CD14-positive monocyte (primary cell): ENCODE data around the gene TRPM6. TPM values are rescaled to one million over a fixed set of nuclear protein-coding genes. Genes with fewer than 3 reads are reported as not detected.

Source experiments
- DNase-seq, 3 donors: peaks; one replicate each; pipeline ENCODE4 v3.0.0-alpha.2; 2011 to 2022
- H2AFZ ChIP-seq: 2 replicates; pipeline ENCODE4 v1.6.0; 2012; ENCODE audit warnings: mild to moderate bottlenecking, low read depth, low read length, inconsistent platforms; ENCODE audit not compliant: insufficient read depth, poor library complexity, severe bottlenecking
- H3K27ac ChIP-seq, 2 donors: 1 replicate in 1 of 2; 2 replicates in 1 of 2; pipeline ENCODE4 v1.5.1; 2012 to 2013; ENCODE audit warnings: low read length in 2 of 2, control low read depth in 1 of 2, inconsistent platforms in 1 of 2, low read depth in 1 of 2, mild to moderate bottlenecking in 1 of 2
- H3K27me3 ChIP-seq, 2 donors: one replicate each; pipeline versions ENCODE4 v1.6.0 to v1.6.1; 2011 to 2013; ENCODE audit warnings: low read length in 2 of 2; ENCODE audit not compliant: control insufficient read depth in 2 of 2, insufficient read depth in 2 of 2
- H3K36me3 ChIP-seq, 2 donors: replicated peaks in 1 of 2; 1 replicate in 1 of 2; 2 replicates in 1 of 2; pipeline versions ENCODE4 v1.5.1 to v1.6.1; 2012 to 2013; ENCODE audit warnings: low read length in 2 of 2, control low read depth in 1 of 2, inconsistent platforms in 1 of 2, mild to moderate bottlenecking in 1 of 2; ENCODE audit not compliant: insufficient read depth in 2 of 2, control insufficient read depth in 1 of 2
- H3K4me1 ChIP-seq, 2 donors: 1 replicate in 1 of 2; 2 replicates in 1 of 2; pipeline versions ENCODE4 v1.5.1 to v1.6.1; 2012 to 2013; ENCODE audit warnings: low read length in 2 of 2, control low read depth in 1 of 2, inconsistent platforms in 1 of 2, mild to moderate bottlenecking in 1 of 2, moderate library complexity in 1 of 2; ENCODE audit not compliant: insufficient read depth in 2 of 2, control insufficient read depth in 1 of 2
- H3K4me2 ChIP-seq: replicated peaks from 2 replicates; pipeline ENCODE3; 2012; ENCODE audit warnings: low read length, moderate library complexity, mild to moderate bottlenecking; ENCODE audit not compliant: poor library complexity, severe bottlenecking; ENCODE audit errors: extremely low read depth
- H3K4me3 ChIP-seq, 3 experiments: fragments of 200-600 bp in 1 of 3; sonication (generic) in 1 of 3; replicated peaks in 1 of 3; 1 replicate in 2 of 3; 2 replicates in 1 of 3; pipeline ENCODE4 v1.5.1; 2011 to 2013; ENCODE audit warnings: low read length in 3 of 3, mild to moderate bottlenecking in 3 of 3, control low read depth in 2 of 3, low read depth in 2 of 3, inconsistent platforms in 1 of 3, moderate library complexity in 1 of 3
- H3K79me2 ChIP-seq: 2 replicates; pipeline ENCODE4 v1.6.0; 2012; ENCODE audit warnings: mild to moderate bottlenecking, control low read depth, inconsistent platforms, low read length, moderate library complexity; ENCODE audit not compliant: insufficient read depth
- H3K9ac ChIP-seq: 2 replicates; pipeline ENCODE4 v1.6.0; 2017; ENCODE audit warnings: low read length, mild to moderate bottlenecking; ENCODE audit not compliant: insufficient read depth, poor library complexity, severe bottlenecking
- H3K9me3 ChIP-seq, 2 donors: replicated peaks in 1 of 2; 1 replicate in 1 of 2; 2 replicates in 1 of 2; pipeline versions ENCODE4 v1.5.1 to v1.6.1; 2012 to 2013; ENCODE audit warnings: low read length in 2 of 2, control low read depth in 1 of 2; ENCODE audit not compliant: control insufficient read depth in 1 of 2, insufficient read depth in 1 of 2
- H4K20me1 ChIP-seq: 2 replicates; pipeline ENCODE4 v1.6.0; 2012; ENCODE audit warnings: mild to moderate bottlenecking, low read length, control low read depth, moderate library complexity; ENCODE audit not compliant: insufficient read depth
- H3K27ac Mint-ChIP-seq, 7 donors: one replicate each; pipeline ENCODE4 v1.8.0; 2020; ENCODE audit warnings: mild to moderate bottlenecking in 7 of 7, mixed read lengths in 7 of 7, moderate library complexity in 6 of 7, inconsistent platforms in 2 of 7
- H3K27me3 Mint-ChIP-seq, 3 donors: one replicate each; pipeline ENCODE4 v1.8.0; 2021 to 2022; ENCODE audit warnings: low read depth in 3 of 3, mild to moderate bottlenecking in 3 of 3, mixed read lengths in 3 of 3, moderate library complexity in 3 of 3, inconsistent platforms in 1 of 3
- H3K36me3 Mint-ChIP-seq, 2 donors: one replicate each; pipeline ENCODE4 v1.8.0; 2020; ENCODE audit warnings: mixed read lengths in 2 of 2, inconsistent platforms in 1 of 2, mild to moderate bottlenecking in 1 of 2
- H3K4me1 Mint-ChIP-seq: one replicate; pipeline ENCODE4 v1.8.0; 2020; ENCODE audit warnings: mild to moderate bottlenecking, mixed read lengths
- H3K4me3 Mint-ChIP-seq, 2 donors: one replicate each; pipeline ENCODE4 v1.8.0; 2020; ENCODE audit warnings: mild to moderate bottlenecking in 2 of 2, mixed read lengths in 2 of 2, moderate library complexity in 1 of 2
- H3K9me3 Mint-ChIP-seq, 7 donors: one replicate each; pipeline ENCODE4 v1.8.0; 2020 to 2022; ENCODE audit warnings: mixed read lengths in 7 of 7, mild to moderate bottlenecking in 6 of 7, moderate library complexity in 6 of 7, inconsistent platforms in 2 of 7
- CTCF ChIP-seq: fragments of 200-600 bp; IDR thresholded peaks from one replicate; pipeline ENCODE4 v1.8.0; 2022; ENCODE audit warnings: antibody characterized with exemption, mild to moderate bottlenecking
- WGBS: methylation state at CpG from one replicate; pipeline ENCODE4 v1.1.5; 2013; ENCODE audit warnings: missing lambda C conversion rate; ENCODE audit not compliant: insufficient coverage; 5-methylcytosine and 5-hydroxymethylcytosine counted together
- intact Hi-C, 2 donors: fragments of 100-400 bp; cut with micrococcal nuclease; formaldehyde crosslinking; loops; one replicate each; pipeline versions ENCODE4 v1.15.0 to v1.15.1; 2023
- polyA plus RNA-seq, 3 donors: library from polyadenylated mRNA; depleted of rRNA in 1 of 3; unstranded in 2 of 3; stranded (reverse) in 1 of 3; fragments of 300-500 nt in 2 of 3; fragments of >200 nt in 1 of 3; fragmentation: Illumina TruSeq in 2 of 3; gene quantifications; 1 replicate in 2 of 3; 2 replicates in 1 of 3; pipeline ENCODE4 v1.2.3, GENCODE V29; 2012 to 2021

Gene TRPM6
- polyA plus RNA-seq, 3 donors, result not detected

GRCh38 chr9:74846766-74847165, 41.0 kb downstream of the TRPM6 start:
- Histone ChIP-seq H4K20me1 (no peaks in the 10 kb centered on the region), H3K36me3 (no peaks in the 10 kb centered on the region), H3K9me3 (peaks cover 0 to 1% of the 10 kb centered on the region in 2 donors), H2AFZ (no peak overlapping the region), H3K4me3 (no peak overlapping the region), H3K79me2 (no peaks in the 10 kb centered on the region), H3K4me2 (no peak overlapping the region), H3K4me1 (no peaks in the 10 kb centered on the region), H3K9ac (no peak overlapping the region), H3K27me3 (no peaks in the 10 kb centered on the region), H3K27ac (no peak overlapping the region)
- Mint-ChIP-seq H3K9me3 (peaks cover 0 to 10% (median 7%) of the 10 kb centered on the region in 7 donors), H3K27ac (no peak overlapping the region), H3K4me3 (no peak overlapping the region), H3K36me3 (no peaks in the 10 kb centered on the region), H3K27me3 (peaks cover 0 to 2% (median 0%) of the 10 kb centered on the region in 3 donors), H3K4me1 (no peaks in the 10 kb centered on the region)
- no peak for TF ChIP-seq CTCF
- DNase-seq, result no peak
- 77% methylated on average over 6 of the region's 6 CpGs for WGBS
- intact Hi-C loops, result no loop called here

DNA sequence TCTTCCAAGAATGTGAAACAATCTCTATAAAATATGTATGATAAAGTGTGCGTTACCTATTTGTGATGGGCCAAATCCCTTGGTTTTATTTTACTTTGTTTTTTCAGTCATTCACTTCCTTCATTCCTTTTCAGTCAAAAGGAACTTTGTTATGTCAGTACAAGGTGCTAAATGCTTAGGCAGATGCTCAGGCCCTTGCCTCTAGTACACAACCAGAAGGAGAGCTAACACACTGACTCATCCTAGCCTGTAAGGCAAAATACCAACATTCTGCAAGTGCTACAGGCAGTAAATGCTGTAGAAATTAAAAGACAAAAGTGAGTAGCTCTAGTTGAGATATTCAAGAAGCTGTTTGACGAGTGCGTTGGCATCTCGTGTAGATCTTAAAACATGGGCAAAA, 49.4 kb downstream of the TRPM6 start:
- Histone ChIP-seq H3K79me2 (no peaks in the 10 kb centered on the region), H3K4me1 (no peaks in the 10 kb centered on the region), H3K9me3 (no peaks in the 10 kb centered on the region), H2AFZ (no peak overlapping the region), H3K36me3 (no peaks in the 10 kb centered on the region), H4K20me1 (no peaks in the 10 kb centered on the region), H3K27me3 (no peaks in the 10 kb centered on the region), H3K4me2 (no peak overlapping the region), H3K9ac (no peak overlapping the region), H3K27ac (no peak overlapping the region), H3K4me3 (no peak overlapping the region)
- DNase-seq, result no peak
- Mint-ChIP-seq H3K36me3 (no peaks in the 10 kb centered on the region), H3K9me3 (peaks cover 0 to 3% (median 1%) of the 10 kb centered on the region in 7 donors), H3K27me3 (peaks cover 0 to 5% (median 2%) of the 10 kb centered on the region in 3 donors), H3K4me1 (no peaks in the 10 kb centered on the region), H3K4me3 (no peak overlapping the region), H3K27ac (no peak overlapping the region)
- no peak for TF ChIP-seq CTCF
- intact Hi-C loops, result no loop called here
- WGBS, result 91% methylated on average over 3 of the region's 4 CpGs
